Measurements from ENCODE around the gene CLEC18A.
"Not testable (repeated sequence)": the region's sequence is repeated elsewhere in the genome, so short reads cannot be mapped to it uniquely, and the experiment has no call there.

The CLEC18A gene

GRCh38 chr16:69942627-69943170 is 8.4 kb upstream of the CLEC18A start:
- no peak overlapping the region for H3K4me3 ChIP-seq
- no peak overlapping the region for H3K27ac ChIP-seq

GRCh38 chr16:69943241-69944036 is 7.7 kb upstream of the CLEC18A start:
- H3K27ac ChIP-seq, H3K4me3 ChIP-seq: not testable (repeated sequence)

- not testable (repeated sequence) for H3K4me3 ChIP-seq, H3K27ac ChIP-seq
Observed at GRCh38 chr16:69950411-69950810, 723 bp upstream of the CLEC18A start.

GRCh38 chr16:69951672-69952031 is 518 bp downstream of the CLEC18A start:
- H3K4me3 ChIP-seq, H3K27ac ChIP-seq: not testable (repeated sequence)

- H3K4me3 ChIP-seq, H3K27ac ChIP-seq: not testable (repeated sequence)
Observed at GRCh38 chr16:69952116-69952515, 982 bp downstream of the CLEC18A start.

GRCh38 chr16:69952572-69953355 is 1.6 kb downstream of the CLEC18A start:
- not testable (repeated sequence) for H3K4me3 ChIP-seq, H3K27ac ChIP-seq

GRCh38 chr16:69954241-69954640 is 3.1 kb downstream of the CLEC18A start:
- H3K4me3 ChIP-seq, H3K27ac ChIP-seq: not testable (repeated sequence)

GRCh38 chr16:69963312-69963711 is 12.2 kb downstream of the CLEC18A start:
- not testable (repeated sequence) for H3K27ac ChIP-seq, H3K4me3 ChIP-seq

- Histone ChIP-seq H3K27ac (peak overlapping the region in 11 of 21 experiments; percentile 14 to 86 (median 61)), H3K4me3 (peak overlapping the region; percentile 21 to 42 (median 28))
Observed at GRCh38 chr16:69964960-69965660, 14.0 kb downstream of the CLEC18A start.

GRCh38 chr16:69965661-69966054 is 14.5 kb downstream of the CLEC18A start:
- Histone ChIP-seq H3K4me3 (peak overlapping the region; percentile 21 to 42 (median 28)), H3K27ac (peak overlapping the region in 7 of 21 experiments; percentile 14 to 86 (median 69))

- H3K4me3 ChIP-seq, H3K27ac ChIP-seq: not testable (repeated sequence)
Observed at GRCh38 chr16:69967688-69968087, 16.6 kb downstream of the CLEC18A start.

GRCh38 chr16:69968125-69968524 is 17.0 kb downstream of the CLEC18A start:
- not testable (repeated sequence) for H3K27ac ChIP-seq, H3K4me3 ChIP-seq

- not testable (repeated sequence) for H3K27ac ChIP-seq, H3K4me3 ChIP-seq
Observed at GRCh38 chr16:69969657-69970056, 18.5 kb downstream of the CLEC18A start.

GRCh38 chr16:69972120-69972519 is 21.0 kb downstream of the CLEC18A start:
- not testable (repeated sequence) for H3K27ac ChIP-seq

GRCh38 chr16:69972935-69973334 is 21.8 kb downstream of the CLEC18A start:
- not testable (repeated sequence) for H3K4me3 ChIP-seq, H3K27ac ChIP-seq

More at GRCh38 chr16:69972120-69972519, 21.0 kb downstream of the CLEC18A start:
- not testable (repeated sequence) for H3K4me3 ChIP-seq

GRCh38 chr16:69985196-69985595 is 34.1 kb downstream of the CLEC18A start:
- H3K4me3 ChIP-seq = not testable (repeated sequence)
- peak overlapping the region in 1 of 21 experiments; percentile 6 for H3K27ac ChIP-seq

- H3K27ac ChIP-seq, H3K4me3 ChIP-seq: not testable (repeated sequence)
Observed at GRCh38 chr16:69997956-69998355, 46.8 kb downstream of the CLEC18A start.

GRCh38 chr16:69999801-70000200 is 48.7 kb downstream of the CLEC18A start:
- not testable (repeated sequence) for H3K27ac ChIP-seq, H3K4me3 ChIP-seq

- not testable (repeated sequence) for H3K27ac ChIP-seq, H3K4me3 ChIP-seq
Observed at GRCh38 chr16:70003511-70003910, 52.4 kb downstream of the CLEC18A start.

GRCh38 chr16:70008604-70009003 is 57.5 kb downstream of the CLEC18A start:
- not testable (repeated sequence) for H3K4me3 ChIP-seq, H3K27ac ChIP-seq

All from skin epidermis (tissue), 12 donors.